ENCODE data around the gene TAF3. TPM values are rescaled to one million over a fixed set of nuclear protein-coding genes. Genes with fewer than 3 reads are reported as not detected.
A peak's percentile ranks its signal among the peaks of the same experiment; 100 is the strongest.

Gene TAF3
- total RNA-seq, 4 donors from 2014 or later, result 11.7 to 12.6 (median 12.4) TPM

DNA sequence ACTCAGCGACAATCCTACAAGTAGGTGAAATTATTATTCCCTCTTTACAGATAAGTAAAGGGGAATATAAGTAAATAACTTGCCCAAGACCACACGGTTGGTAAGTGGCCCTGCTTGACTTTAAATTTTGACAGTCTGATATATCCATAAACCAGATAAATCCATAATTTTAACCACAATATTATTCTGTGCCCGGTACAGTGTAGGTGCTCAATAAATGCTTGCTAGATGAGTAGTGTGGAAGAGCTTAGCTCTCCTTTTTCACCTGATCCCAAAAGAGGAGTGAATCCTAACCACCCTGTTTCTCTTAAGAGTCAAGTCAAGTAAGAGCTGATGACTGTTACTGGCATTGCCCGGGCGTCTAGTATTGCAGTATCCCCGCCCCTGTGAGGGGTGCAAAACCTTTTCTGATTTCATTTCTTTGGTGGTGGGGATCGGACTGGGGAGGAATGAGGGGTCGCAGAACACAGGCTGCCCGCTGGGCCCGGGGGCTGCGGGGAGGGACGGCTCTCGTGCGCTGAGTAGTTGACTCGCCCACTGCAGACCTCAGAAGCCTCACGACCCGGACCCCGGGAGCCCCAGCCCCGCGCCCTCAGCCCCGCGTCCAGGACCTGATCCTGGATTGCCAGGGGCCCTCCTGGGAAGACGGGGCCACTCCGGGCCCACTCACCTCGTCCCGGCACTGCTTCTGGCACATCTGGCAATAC is 31.0 kb upstream of the TAF3 start:
- Histone ChIP-seq H3K4me3 (peak overlapping the region; percentile 77 to 95 (median 93)), H3K9me3 (no peaks in the 10 kb centered on the region), H3K27me3 (no peaks in the 10 kb centered on the region), H3K27ac (peak overlapping the region in 3 of 4 donors; percentile 56 to 92 (median 87)), H3K36me3 (peaks cover 0 to 14% (median 0%) of the 10 kb centered on the region in 3 donors), H3K4me1 (peaks cover 4 to 68% (median 26%) of the 10 kb centered on the region in 4 donors)
- 3 to 8% methylated on average over 16 to 25 of the region's 26 CpGs for WGBS, 2 donors
- no peak for DNase-seq (ENCODE audit: low spot score in 2 of 2)
- TF ChIP-seq EP300 (IDR thresholded peaks at IDR 0.05), result no peak

DNA sequence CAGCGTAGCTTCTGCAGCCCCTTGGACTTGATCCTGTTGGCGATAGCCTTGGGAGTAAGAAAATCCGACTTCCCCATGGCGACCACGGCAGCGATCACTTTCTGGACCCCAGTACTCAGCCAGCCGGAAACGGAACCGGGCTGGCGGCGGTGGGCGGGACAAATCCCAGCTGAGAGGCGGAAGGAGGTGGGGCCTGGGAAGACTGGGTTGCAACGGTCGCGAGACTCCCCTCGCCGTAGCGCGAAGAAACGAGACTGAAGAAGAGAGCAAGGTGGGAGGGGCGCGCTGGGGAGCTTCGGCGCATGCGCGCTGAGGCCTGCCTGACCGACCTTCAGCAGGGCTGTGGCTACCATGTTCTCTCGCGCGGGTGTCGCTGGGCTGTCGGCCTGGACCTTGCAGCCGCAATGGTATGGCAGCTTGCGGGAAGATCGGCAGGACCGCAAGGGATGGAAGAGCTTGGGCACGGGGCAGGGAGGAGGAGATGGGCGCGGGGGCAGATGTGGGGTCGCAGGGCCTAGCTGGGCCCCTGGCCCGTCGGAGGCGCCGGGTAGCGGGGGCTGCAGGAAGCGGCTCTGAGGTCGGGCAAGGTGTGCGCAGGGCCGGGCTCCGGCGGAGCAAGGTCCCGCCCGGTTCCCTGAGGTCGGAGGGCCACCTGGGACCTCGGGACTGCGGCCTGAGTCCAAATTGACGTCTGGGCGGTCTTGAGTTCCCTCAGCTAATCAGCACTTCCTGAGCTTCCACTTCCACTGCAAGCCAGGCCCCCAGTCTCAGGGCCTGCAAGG is 30.3 kb upstream of the TAF3 start, which contains the start of the genes ATP5F1C and KIN:
ATP5F1C (plus strand) TSS at position 321 of the 782 bp plus-strand sequence; CDS start at position 352, 31 bp downstream.
KIN (minus strand) TSS at position 137 of the 782 bp plus-strand sequence; CDS start at position 77, 60 bp downstream.
- peak within 1 kb of the TSS; percentile 77 to 95 (median 93) for H3K4me3 ChIP-seq
- peak within 1 kb of the TSS; percentile 9 to 93 (median 90) for H3K27ac ChIP-seq
- no peaks in the 10 kb centered on the region for H3K9me3 ChIP-seq
- peaks cover 4 to 76% (median 29%) of the 10 kb centered on the region in 4 donors for H3K4me1 ChIP-seq
- peak; percentile 94 to 96 for DNase-seq (ENCODE audit: low spot score in 2 of 2)
- H3K36me3 ChIP-seq, result peaks cover 0 to 10% (median 0%) of the 10 kb centered on the region in 3 donors
- WGBS, 2 donors, result 0 to 1% methylated on average over 37 of the region's 59 CpGs
- no peaks in the 10 kb centered on the region for H3K27me3 ChIP-seq
- TF ChIP-seq CTCF (IDR thresholded peaks at IDR 0.05) (peak in 1 of 5 experiments; percentile 33), EP300 (IDR thresholded peaks at IDR 0.05) (peak in 1 of 2 donors; percentile 89), POLR2A (IDR thresholded peaks at IDR 0.05) (peak in 1 of 2 donors; percentile 78)

- H3K27ac ChIP-seq, result peak overlapping the region; percentile 9 to 93 (median 90)
- H3K9me3 ChIP-seq, result no peaks in the 10 kb centered on the region
Observed at GRCh38 chr10:7788639-7789286, 29.5 kb upstream of the TAF3 start.

DNA sequence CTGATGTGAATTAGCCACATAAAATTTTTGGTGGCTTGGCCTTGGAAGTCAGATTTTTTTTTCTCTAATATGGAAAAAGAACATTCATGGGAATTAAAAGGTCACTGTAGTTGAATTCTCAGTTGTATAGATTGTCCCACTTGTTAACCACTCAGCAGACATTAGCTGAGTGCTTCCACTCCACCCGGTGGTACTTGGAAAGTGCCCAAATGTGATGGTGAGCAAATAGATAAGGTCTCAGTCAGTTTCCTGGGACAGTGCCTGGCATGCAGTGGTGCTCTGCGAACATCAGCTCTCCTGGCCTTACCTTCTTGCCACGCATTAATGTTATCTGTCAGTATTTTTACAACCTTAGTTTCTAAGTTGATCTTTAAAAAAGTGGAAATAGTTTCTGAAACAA is 28.9 kb upstream of the TAF3 start:
- TF ChIP-seq POLR2A (IDR thresholded peaks at IDR 0.05), result no peak
- TF ChIP-seq EP300 (IDR thresholded peaks at IDR 0.05), result no peak
- no peak for TF ChIP-seq CTCF (IDR thresholded peaks at IDR 0.05)
- Histone ChIP-seq H3K4me3 (peak overlapping the region in 3 of 4 donors; percentile 91 to 93 (median 93)), H3K36me3 (peaks cover 0 to 6% (median 0%) of the 10 kb centered on the region in 3 donors), H3K27me3 (no peaks in the 10 kb centered on the region), H3K27ac (no peak overlapping the region), H3K4me1 (peaks cover 4 to 86% (median 36%) of the 10 kb centered on the region in 4 donors), H3K9me3 (no peaks in the 10 kb centered on the region)
- DNase-seq (ENCODE audit: low spot score in 2 of 2), result no peak
- 54 to 57% methylated on average over 3 of the region's 3 CpGs for WGBS, 2 donors

More at GRCh38 chr10:7788639-7789286, 29.5 kb upstream of the TAF3 start:
- Histone ChIP-seq H3K27me3 (no peaks in the 10 kb centered on the region), H3K36me3 (peaks cover 0 to 10% (median 0%) of the 10 kb centered on the region in 3 donors), H3K4me1 (peaks cover 4 to 83% (median 34%) of the 10 kb centered on the region in 4 donors), H3K4me3 (peak overlapping the region; percentile 77 to 93 (median 92))
- 4% methylated on average over 13 to 23 of the region's 25 CpGs for whole genome bisulfite sequencing, 2 donors
- TF ChIP-seq POLR2A (IDR thresholded peaks at IDR 0.05) (no peak), CTCF (IDR thresholded peaks at IDR 0.05) (no peak), EP300 (IDR thresholded peaks at IDR 0.05) (no peak)
- no peak for DNase-seq (ENCODE audit: low spot score in 2 of 2)

- no peak overlapping the region for H3K27ac ChIP-seq
- WGBS, 2 donors, result 34 to 37% methylated on average over 1 of the region's 1 CpG
- DNase-seq (ENCODE audit: low spot score in 2 of 2), result no peak
- TF ChIP-seq CTCF (IDR thresholded peaks at IDR 0.05), result no peak
- no peak for TF ChIP-seq EP300 (IDR thresholded peaks at IDR 0.05)
- no peak for TF ChIP-seq POLR2A (IDR thresholded peaks at IDR 0.05)
- no peaks in the 10 kb centered on the region for H3K27me3 ChIP-seq
- peaks cover 0 to 9% (median 0%) of the 10 kb centered on the region in 3 donors for H3K36me3 ChIP-seq
- no peaks in the 10 kb centered on the region for H3K9me3 ChIP-seq
- no peak overlapping the region for H3K4me3 ChIP-seq
- H3K4me1 ChIP-seq, result peaks cover 4 to 67% (median 28%) of the 10 kb centered on the region in 4 donors
Observed at GRCh38 chr10:7792541-7792940, 25.8 kb upstream of the TAF3 start.
